GM23338 (cell line): ENCODE results near the gene NPLOC4. TPM values are rescaled to one million over a fixed set of nuclear protein-coding genes. Genes with fewer than 3 reads are reported as not detected.

Source experiments
- ATAC-seq: fragments of 200-7000 bp; cut with Tn5 transposase; 3 replicates; pipeline ENCODE4 v1.9.1; 2020
- DNase-seq: peaks from one replicate; pipeline ENCODE4 v3.0.0-alpha.2; 2015; ENCODE audit warnings: low spot score
- H2AFZ ChIP-seq: fragments of 200-600 bp; sonication (generic); 2 replicates; pipeline ENCODE4 v1.8.0; 2016; ENCODE audit warnings: antibody characterized with exemption, mild to moderate bottlenecking, moderate library complexity
- H3F3A ChIP-seq: fragments of 200-600 bp; sonication (generic); replicated peaks from 2 replicates; pipeline ENCODE4 v1.8.0; 2017; ENCODE audit warnings: antibody characterized with exemption, mixed run types, low read depth
- H3K27ac ChIP-seq: fragments of 200-600 bp; sonication (generic); 2 replicates; pipeline ENCODE4 v1.6.1; 2016; ENCODE audit warnings: low read depth
- H3K27me3 ChIP-seq: fragments of 200-600 bp; sonication (generic); 2 replicates; pipeline ENCODE4 v1.8.0; 2016; ENCODE audit warnings: mild to moderate bottlenecking, mixed run types, moderate library complexity; ENCODE audit not compliant: insufficient read depth
- H3K36me3 ChIP-seq: fragments of 200-600 bp; sonication (generic); 2 replicates; pipeline ENCODE4 v1.8.0; 2016; ENCODE audit warnings: mild to moderate bottlenecking; ENCODE audit not compliant: insufficient read depth
- H3K4me1 ChIP-seq: fragments of 200-600 bp; sonication (generic); 2 replicates; pipeline ENCODE4 v1.8.0; 2016; ENCODE audit warnings: mild to moderate bottlenecking, moderate library complexity; ENCODE audit not compliant: insufficient read depth
- H3K4me2 ChIP-seq: fragments of 200-600 bp; sonication (generic); 2 replicates; pipeline ENCODE4 v1.7.1; 2017; ENCODE audit warnings: mixed run types
- H3K4me3 ChIP-seq: fragments of 200-600 bp; sonication (generic); 2 replicates; pipeline ENCODE4 v1.6.1; 2016; ENCODE audit warnings: mixed run types
- H3K79me2 ChIP-seq: fragments of 200-600 bp; sonication (generic); replicated peaks from 2 replicates; pipeline ENCODE4 v1.8.0; 2017; ENCODE audit warnings: mild to moderate bottlenecking; ENCODE audit not compliant: insufficient read depth
- H3K9me2 ChIP-seq: fragments of 200-600 bp; sonication (generic); 2 replicates; pipeline ENCODE4 v1.8.0; 2017; ENCODE audit not compliant: insufficient read depth
- H4K20me1 ChIP-seq: fragments of 200-600 bp; sonication (generic); replicated peaks from 2 replicates; pipeline ENCODE4 v1.8.0; 2017; ENCODE audit warnings: mild to moderate bottlenecking; ENCODE audit not compliant: insufficient read depth
- H3K27ac Mint-ChIP-seq: 2 replicates; pipeline ENCODE4 v1.8.0; 2020; ENCODE audit warnings: inconsistent platforms, mild to moderate bottlenecking, moderate library complexity, mixed read lengths
- H3K27me3 Mint-ChIP-seq: 3 replicates; pipeline ENCODE4 v1.8.0; 2022; ENCODE audit warnings: low read depth, mild to moderate bottlenecking, moderate library complexity, mixed read lengths, inconsistent platforms; ENCODE audit not compliant: insufficient read depth, poor library complexity
- H3K36me3 Mint-ChIP-seq: 3 replicates; pipeline ENCODE4 v1.8.0; 2021; ENCODE audit warnings: low read depth, mild to moderate bottlenecking, inconsistent platforms, moderate library complexity, mixed read lengths
- H3K4me1 Mint-ChIP-seq: 3 replicates; pipeline ENCODE4 v1.8.0; 2020; ENCODE audit warnings: mild to moderate bottlenecking, inconsistent platforms, mixed read lengths
- H3K4me3 Mint-ChIP-seq: 3 replicates; pipeline ENCODE4 v1.8.0; 2021; ENCODE audit warnings: moderate library complexity, mild to moderate bottlenecking, inconsistent platforms, mixed read lengths
- H3K9me3 Mint-ChIP-seq: 3 replicates; pipeline ENCODE4 v1.8.0; 2020; ENCODE audit warnings: moderate library complexity, mild to moderate bottlenecking, inconsistent platforms, mixed read lengths
- CREB1 ChIP-seq: fragments of 250-450 bp; sonication (Bioruptor Pico); IDR thresholded peaks from 2 replicates; pipeline ENCODE4 v1.5.0; 2020; ENCODE audit warnings: low read depth, mild to moderate bottlenecking, moderate library complexity
- CTCF ChIP-seq, 2 experiments: fragments of 200-600 bp in 1 of 2; sonication (generic) in 1 of 2; conservative IDR thresholded peaks; 2 replicates each; pipeline versions ENCODE4 v1.5.1 to v1.6.1; 2016 to 2017; ENCODE audit warnings: antibody characterized with exemption in 2 of 2, low read depth in 2 of 2, mild to moderate bottlenecking in 2 of 2, moderate library complexity in 1 of 2
- EZH2 ChIP-seq: fragments of 200-600 bp; sonication (generic); IDR thresholded peaks from one replicate; pipeline ENCODE4 v1.8.0; 2017; ENCODE audit warnings: antibody characterized with exemption, mild to moderate bottlenecking, low read depth; ENCODE audit not compliant: unreplicated experiment
- EZH2phosphoT487 ChIP-seq: fragments of 200-600 bp; sonication (generic); IDR thresholded peaks from one replicate; pipeline ENCODE4 v1.8.1; 2018; ENCODE audit warnings: antibody characterized with exemption; ENCODE audit not compliant: unreplicated experiment
- JUNB ChIP-seq: IDR thresholded peaks from one replicate; pipeline ENCODE4 v1.6.1; 2016; ENCODE audit warnings: antibody characterized with exemption; ENCODE audit not compliant: unreplicated experiment
- NANOG ChIP-seq: IDR thresholded peaks from 2 replicates; pipeline ENCODE4 v1.6.1; 2016; ENCODE audit warnings: antibody characterized with exemption, borderline replicate concordance
- POLR2AphosphoS5 ChIP-seq: IDR thresholded peaks from 2 replicates; pipeline ENCODE4 v1.6.1; 2016; ENCODE audit warnings: antibody characterized with exemption, low read depth
- REST ChIP-seq: IDR thresholded peaks from one replicate; pipeline ENCODE4 v1.6.1; 2018; ENCODE audit warnings: antibody characterized with exemption; ENCODE audit not compliant: unreplicated experiment
- STAT1 ChIP-seq: IDR thresholded peaks from one replicate; pipeline ENCODE4 v1.6.1; 2016; ENCODE audit warnings: antibody characterized with exemption; ENCODE audit not compliant: unreplicated experiment
- ZNF114 ChIP-seq: fragments of 250-450 bp; sonication (Bioruptor Pico); IDR thresholded peaks from 2 replicates; pipeline ENCODE4 v1.5.0; 2020; ENCODE audit warnings: mild to moderate bottlenecking, moderate library complexity
- ZNF331 ChIP-seq: fragments of 250-450 bp; sonication (Bioruptor Pico); IDR thresholded peaks from 2 replicates; pipeline ENCODE4 v1.5.0; 2020; ENCODE audit warnings: low read depth, mild to moderate bottlenecking, moderate library complexity
- polyA plus RNA-seq: library from polyadenylated mRNA; unstranded; fragments of >200 nt; fragmentation: Nextera tagmentation; extraction: Ambion mirVana; gene quantifications from 2 replicates; pipeline ENCODE4 v1.2.1, GENCODE V29; 2016
- total RNA-seq: library from RNA; depleted of rRNA; stranded (reverse); fragments of >200 nt; shearing (Covaris generic); gene quantifications from 2 replicates; pipeline ENCODE4 v1.2.3, GENCODE V29; 2014
- TF ChIP-seq, protein P1 (sequence below): fragments of 250-450 bp; sonication (Bioruptor Pico); IDR thresholded peaks from 2 replicates; pipeline ENCODE4 v1.5.0; 2020; ENCODE audit warnings: mild to moderate bottlenecking, moderate library complexity
- TF ChIP-seq, protein P2 (sequence below): IDR thresholded peaks from 2 replicates; pipeline ENCODE4 v1.6.1; 2016; ENCODE audit warnings: antibody characterized with exemption

NPLOC4 gene
- total and polyA plus RNA-seq, 2 experiments from 2014 or later = 24.1 to 79.1 TPM

- Mint-ChIP-seq H3K4me3 (peak overlapping the region; percentile 90), H3K9me3 (no peaks in the 10 kb centered on the region), H3K27me3 (peaks cover 15% of the 10 kb centered on the region), H3K36me3 (peaks cover 32% of the 10 kb centered on the region), H3K27ac (peak overlapping the region; percentile 75; the same call in 1 of the 2 replicates), H3K4me1 (peaks cover 20% of the 10 kb centered on the region)
- Histone ChIP-seq H3K36me3 (no peaks in the 10 kb centered on the region; the same call in 1 of the 2 replicates), H2AFZ (peak overlapping the region; percentile 80), H3K4me3 (peak overlapping the region; percentile 99), H3K4me1 (peaks cover 8% of the 10 kb centered on the region; the same call in 1 of the 2 replicates), H3K27ac (no peak overlapping the region), H3F3A (peaks cover 15% of the 10 kb centered on the region), H3K4me2 (peak overlapping the region; percentile 97), H3K79me2 (peaks cover 23% of the 10 kb centered on the region), H3K9me2 (no peaks in the 10 kb centered on the region), H4K20me1 (no peaks in the 10 kb centered on the region; the same call in 1 of the 2 replicates), H3K27me3 (no peaks in the 10 kb centered on the region)
- peak; percentile 40 for DNase-seq
- ATAC-seq = peak; percentile 15
- TF ChIP-seq CTCF (conservative IDR thresholded peaks at IDR 0.05; ENCODE audit: low read depth in 2 of 2) (no peak), EZH2 (no peak), ZNF331 (CRISPR knock-in tag) (no peak), CREB1 (CRISPR knock-in tag) (no peak), NANOG (no peak), JUNB (no peak), REST (no peak), STAT1 (no peak), ZNF114 (CRISPR knock-in tag) (no peak), EZH2phosphoT487 (no peak), POLR2AphosphoS5 (no peak)
- TF ChIP-seq, protein P1, sequence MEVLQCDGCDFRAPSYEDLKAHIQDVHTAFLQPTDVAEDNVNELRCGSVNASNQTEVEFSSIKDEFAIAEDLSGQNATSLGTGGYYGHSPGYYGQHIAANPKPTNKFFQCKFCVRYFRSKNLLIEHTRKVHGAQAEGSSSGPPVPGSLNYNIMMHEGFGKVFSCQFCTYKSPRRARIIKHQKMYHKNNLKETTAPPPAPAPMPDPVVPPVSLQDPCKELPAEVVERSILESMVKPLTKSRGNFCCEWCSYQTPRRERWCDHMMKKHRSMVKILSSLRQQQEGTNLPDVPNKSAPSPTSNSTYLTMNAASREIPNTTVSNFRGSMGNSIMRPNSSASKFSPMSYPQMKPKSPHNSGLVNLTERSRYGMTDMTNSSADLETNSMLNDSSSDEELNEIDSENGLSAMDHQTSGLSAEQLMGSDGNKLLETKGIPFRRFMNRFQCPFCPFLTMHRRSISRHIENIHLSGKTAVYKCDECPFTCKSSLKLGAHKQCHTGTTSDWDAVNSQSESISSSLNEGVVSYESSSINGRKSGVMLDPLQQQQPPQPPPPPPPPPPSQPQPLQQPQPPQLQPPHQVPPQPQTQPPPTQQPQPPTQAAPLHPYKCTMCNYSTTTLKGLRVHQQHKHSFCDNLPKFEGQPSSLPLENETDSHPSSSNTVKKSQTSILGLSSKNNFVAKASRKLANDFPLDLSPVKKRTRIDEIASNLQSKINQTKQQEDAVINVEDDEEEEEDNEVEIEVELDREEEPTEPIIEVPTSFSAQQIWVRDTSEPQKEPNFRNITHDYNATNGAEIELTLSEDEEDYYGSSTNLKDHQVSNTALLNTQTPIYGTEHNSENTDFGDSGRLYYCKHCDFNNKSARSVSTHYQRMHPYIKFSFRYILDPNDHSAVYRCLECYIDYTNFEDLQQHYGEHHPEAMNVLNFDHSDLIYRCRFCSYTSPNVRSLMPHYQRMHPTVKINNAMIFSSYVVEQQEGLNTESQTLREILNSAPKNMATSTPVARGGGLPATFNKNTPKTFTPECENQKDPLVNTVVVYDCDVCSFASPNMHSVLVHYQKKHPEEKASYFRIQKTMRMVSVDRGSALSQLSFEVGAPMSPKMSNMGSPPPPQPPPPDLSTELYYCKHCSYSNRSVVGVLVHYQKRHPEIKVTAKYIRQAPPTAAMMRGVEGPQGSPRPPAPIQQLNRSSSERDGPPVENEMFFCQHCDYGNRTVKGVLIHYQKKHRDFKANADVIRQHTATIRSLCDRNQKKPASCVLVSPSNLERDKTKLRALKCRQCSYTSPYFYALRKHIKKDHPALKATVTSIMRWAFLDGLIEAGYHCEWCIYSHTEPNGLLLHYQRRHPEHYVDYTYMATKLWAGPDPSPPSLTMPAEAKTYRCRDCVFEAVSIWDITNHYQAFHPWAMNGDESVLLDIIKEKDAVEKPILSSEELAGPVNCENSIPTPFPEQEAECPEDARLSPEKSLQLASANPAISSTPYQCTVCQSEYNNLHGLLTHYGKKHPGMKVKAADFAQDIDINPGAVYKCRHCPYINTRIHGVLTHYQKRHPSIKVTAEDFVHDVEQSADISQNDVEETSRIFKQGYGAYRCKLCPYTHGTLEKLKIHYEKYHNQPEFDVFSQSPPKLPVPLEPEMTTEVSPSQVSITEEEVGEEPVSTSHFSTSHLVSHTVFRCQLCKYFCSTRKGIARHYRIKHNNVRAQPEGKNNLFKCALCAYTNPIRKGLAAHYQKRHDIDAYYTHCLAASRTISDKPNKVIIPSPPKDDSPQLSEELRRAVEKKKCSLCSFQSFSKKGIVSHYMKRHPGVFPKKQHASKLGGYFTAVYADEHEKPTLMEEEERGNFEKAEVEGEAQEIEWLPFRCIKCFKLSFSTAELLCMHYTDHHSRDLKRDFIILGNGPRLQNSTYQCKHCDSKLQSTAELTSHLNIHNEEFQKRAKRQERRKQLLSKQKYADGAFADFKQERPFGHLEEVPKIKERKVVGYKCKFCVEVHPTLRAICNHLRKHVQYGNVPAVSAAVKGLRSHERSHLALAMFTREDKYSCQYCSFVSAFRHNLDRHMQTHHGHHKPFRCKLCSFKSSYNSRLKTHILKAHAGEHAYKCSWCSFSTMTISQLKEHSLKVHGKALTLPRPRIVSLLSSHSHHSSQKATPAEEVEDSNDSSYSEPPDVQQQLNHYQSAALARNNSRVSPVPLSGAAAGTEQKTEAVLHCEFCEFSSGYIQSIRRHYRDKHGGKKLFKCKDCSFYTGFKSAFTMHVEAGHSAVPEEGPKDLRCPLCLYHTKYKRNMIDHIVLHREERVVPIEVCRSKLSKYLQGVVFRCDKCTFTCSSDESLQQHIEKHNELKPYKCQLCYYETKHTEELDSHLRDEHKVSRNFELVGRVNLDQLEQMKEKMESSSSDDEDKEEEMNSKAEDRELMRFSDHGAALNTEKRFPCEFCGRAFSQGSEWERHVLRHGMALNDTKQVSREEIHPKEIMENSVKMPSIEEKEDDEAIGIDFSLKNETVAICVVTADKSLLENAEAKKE (CRISPR knock-in tag) = no peak
- TF ChIP-seq, protein P2, sequence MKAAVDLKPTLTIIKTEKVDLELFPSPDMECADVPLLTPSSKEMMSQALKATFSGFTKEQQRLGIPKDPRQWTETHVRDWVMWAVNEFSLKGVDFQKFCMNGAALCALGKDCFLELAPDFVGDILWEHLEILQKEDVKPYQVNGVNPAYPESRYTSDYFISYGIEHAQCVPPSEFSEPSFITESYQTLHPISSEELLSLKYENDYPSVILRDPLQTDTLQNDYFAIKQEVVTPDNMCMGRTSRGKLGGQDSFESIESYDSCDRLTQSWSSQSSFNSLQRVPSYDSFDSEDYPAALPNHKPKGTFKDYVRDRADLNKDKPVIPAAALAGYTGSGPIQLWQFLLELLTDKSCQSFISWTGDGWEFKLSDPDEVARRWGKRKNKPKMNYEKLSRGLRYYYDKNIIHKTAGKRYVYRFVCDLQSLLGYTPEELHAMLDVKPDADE = no peak
These were observed 85.3 kb downstream of the NPLOC4 start for GRCh38 chr17:81551458-81552243.
